Stimulated activated CD4-positive, alpha-beta T cell treated with anti-CD3 and anti-CD28 coated beads, Interleukin-1b, Interleukin-23, amount 100 ng/mL, for 24 hours (primary cell): ENCODE results near the gene TRPV2.

Experiments used
- DNase-seq, 4 experiments: peaks; one replicate each; pipeline ENCODE4 v3.0.0-alpha.2; 2020; ENCODE audit warnings: low read depth in 4 of 4, low spot score in 1 of 4

Gene TRPV2

DNA sequence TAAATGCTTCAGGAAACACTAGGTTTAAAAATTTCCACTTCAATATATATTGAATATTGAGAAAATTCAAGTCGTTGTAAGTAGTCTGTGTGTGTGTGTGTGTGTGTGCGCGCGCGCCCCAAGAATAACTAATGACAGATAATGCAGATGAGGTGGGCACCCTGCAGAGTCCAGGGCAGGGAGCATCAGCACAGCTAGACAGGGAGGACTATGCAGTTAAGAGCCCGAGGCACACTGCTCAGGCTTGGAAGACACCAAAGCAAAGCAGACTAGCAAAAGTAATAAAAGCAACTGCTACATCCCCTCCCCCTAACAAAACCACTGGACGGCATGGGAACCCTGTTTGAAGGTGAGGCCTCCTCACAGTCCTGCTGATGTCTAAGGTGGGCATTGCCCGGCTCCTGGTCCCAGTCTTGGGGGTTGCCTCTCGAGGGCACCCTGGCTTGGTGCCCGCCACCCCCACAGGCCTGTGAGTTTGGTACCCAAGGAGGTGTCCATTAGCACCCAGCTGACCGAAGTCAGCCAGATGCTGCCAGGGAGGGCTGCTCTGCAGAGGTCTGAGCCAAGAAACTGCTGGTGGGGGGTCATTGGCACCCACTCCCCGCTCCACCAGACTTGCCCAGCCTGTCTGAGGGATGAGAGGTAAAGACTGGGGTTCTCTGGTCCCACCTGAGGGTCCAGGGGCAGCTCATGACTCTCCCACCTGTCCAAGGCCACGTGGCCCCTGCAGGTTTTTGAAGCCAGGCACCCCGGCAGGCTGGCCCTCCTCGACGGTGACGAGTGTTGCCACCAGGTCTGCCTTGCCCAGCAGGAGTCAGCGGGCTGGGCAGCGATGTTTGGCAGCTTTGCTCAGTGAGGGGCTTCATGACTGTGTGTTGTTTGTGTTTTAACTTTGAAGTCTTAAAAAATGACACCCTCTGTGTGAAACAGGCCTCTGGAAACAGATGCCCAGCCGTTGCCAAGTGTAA is 58.0 kb downstream of the TRPV2 start:
- no peak for DNase-seq

GRCh38 chr17:16474012-16474725 is 58.8 kb downstream of the TRPV2 start:
- no peak for DNase-seq

- DNase-seq = no peak
These were observed 59.9 kb downstream of the TRPV2 start for GRCh38 chr17:16475179-16475704.

DNA sequence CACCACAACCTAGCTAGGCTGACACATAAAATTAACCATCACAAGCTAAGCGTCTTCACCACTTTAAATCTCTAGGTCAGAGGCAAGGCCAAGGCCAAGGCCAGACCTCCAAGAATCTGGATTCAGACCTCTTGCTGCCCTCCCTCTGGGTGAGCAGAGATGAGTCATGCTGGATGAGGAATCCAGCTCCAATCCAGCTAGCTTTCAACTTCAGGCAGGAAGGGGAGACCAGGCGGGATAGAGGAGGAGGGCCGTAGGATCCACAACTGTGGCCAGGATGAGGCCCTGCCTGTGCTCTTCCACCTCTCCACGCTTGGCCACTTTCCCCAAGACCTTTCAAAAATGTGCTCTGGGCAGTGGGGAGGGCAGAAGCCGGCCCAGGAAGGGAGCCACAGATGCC is 61.9 kb downstream of the TRPV2 start:
- no peak for DNase-seq

GRCh38 chr17:16477666-16478065 is 62.3 kb downstream of the TRPV2 start:
- DNase-seq = no peak

DNA sequence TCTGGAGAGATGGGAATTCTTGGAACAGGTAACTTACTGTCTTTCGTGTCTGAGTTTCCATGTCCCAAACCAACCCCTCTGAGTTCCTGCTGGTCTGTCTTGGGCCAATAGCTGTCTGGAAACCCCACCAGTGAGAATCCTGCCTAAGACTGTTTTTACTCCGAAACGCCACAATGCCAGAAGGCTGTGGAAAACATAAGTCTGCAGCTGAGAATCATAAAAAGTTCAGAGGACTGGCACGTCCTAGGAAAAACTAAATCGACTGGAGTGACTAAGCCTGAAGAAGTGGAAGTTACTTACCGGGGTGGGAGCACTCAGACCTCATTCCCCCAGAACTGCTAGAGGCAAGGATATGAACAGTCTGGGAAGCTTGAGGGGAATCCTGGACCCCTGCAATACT is 63.3 kb downstream of the TRPV2 start:
- DNase-seq = no peak

DNA sequence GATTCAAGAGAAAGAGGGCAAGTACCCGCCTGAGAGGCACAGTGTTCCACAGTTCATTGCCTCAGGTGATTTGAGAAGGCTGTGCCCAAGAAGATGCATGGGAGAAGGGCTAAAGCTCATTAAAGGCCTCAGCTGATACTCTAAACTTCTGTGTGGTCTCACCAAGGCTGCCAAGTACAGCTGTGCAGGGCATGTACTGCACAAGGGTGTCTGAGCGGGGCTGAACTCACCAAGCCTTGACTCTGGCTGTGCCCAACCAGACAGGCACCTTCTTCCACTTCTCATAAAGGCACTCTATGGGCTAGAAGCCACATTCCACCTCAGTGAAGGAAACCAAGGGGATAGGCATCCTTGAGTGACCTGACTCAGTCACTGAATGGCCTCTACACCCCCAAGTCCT is 63.9 kb downstream of the TRPV2 start:
- no peak for DNase-seq

DNA sequence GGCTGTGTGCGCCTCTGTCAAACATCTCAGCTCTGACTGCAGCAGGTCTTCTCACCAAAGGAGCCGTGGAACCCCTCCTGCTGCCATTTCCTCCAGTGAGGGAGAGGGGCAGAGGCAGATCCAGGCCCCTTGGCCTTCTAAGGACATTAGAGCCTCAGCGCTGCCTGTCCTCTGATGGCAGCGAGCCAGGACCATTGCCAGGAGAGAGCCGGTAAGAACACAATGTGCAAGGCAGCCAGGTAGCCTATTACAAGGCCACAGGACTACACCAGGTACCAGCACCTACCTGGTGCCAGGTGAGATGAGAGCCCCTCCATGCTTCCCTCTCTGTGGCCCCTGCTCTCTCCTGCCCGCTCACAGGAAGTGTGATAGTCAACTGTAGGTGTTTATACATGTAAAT is 65.6 kb downstream of the TRPV2 start:
- DNase-seq = no peak

- DNase-seq = no peak
These were observed 66.9 kb downstream of the TRPV2 start for GRCh38 chr17:16482253-16482652.

DNA sequence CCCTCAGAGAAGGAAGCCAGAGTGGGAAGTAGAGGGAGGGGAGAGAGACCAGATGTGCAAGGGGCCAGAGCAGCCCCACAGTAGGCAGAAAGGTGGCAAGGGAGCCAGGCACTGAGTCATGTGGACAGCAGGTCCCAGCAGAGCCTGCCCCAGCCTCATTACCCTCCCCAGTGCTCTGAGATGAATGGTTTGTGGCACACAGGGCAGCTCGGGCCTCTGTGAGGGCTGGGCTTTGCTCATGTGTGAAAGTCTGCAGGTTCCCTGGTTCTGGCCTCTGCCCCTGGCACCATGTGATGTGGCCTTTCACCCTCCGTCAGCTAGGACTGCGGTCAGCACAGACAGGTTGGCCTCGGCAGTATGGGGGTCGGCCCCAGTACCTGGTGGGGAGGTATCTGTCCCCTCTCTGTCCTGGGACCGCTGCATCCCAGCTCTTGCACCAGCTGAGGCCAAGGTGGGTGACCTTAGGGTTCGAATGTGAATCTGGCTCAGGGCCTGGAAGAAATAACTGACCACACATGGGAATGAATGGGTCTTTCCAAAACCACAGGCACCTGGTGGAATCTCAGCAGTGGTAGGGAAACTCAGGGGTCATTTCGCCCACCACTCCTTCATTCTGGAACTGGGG is 67.8 kb downstream of the TRPV2 start:
- no peak for DNase-seq

- DNase-seq = no peak
These were observed 69.2 kb downstream of the TRPV2 start for GRCh38 chr17:16484445-16485175.
